SK-N-MC (cell line): ENCODE measurements around the gene TMEM11.

Source experiments
- EZH2 ChIP-seq: fragments of 200-600 bp; sonication (generic); IDR thresholded peaks from one replicate; pipeline ENCODE4 v1.6.1; 2017; ENCODE audit warnings: antibody characterized with exemption
- FOXP2 ChIP-seq: optimal IDR thresholded peaks from 2 replicates; pipeline ENCODE3; 2011; ENCODE audit warnings: mild to moderate bottlenecking, moderate library complexity; ENCODE audit not compliant: insufficient read depth; ENCODE audit errors: extremely low read length, control extremely low read depth
- POLR2AphosphoS5 ChIP-seq: IDR thresholded peaks from 2 replicates; pipeline ENCODE4 v1.6.1; 2012; ENCODE audit warnings: mild to moderate bottlenecking, low read depth, low read length, borderline replicate concordance

DNA sequence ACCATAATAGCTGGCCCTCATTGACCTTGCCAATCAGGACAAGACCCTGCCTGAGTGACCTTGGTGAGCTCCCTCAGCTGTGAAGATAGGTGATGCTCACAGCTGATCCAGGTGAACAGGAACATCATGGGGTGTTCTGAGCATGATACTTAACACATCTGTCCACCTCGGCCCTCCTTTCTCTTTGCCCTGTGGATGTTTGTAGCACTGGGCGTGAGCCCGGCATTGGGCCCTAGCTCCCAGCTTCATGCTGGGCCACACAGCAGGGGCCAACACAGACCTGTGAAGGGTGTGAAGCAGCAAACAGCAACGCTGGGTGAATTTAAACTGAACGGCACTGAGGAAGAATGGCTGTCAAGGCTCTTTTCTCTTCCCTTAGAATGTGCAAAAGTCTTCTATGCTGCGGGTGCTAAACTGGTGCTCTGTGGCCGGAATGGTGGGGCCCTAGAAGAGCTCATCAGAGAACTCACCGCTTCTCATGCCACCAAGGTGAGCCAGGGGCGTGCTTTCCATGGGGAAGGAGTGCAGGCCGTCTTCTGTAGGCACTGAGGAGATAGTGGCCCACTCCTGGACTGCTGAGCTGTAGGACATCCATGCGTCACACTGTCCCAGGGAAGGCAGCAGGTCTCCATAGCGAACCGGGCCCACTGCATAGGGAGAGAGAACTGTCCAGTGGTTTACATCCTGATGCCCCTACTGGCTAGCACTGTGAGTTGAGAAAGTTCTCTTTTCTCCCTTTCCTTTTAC, 35.9 kb downstream of the TMEM11 start:
- TF ChIP-seq POLR2AphosphoS5 = no peak
- TF ChIP-seq EZH2 = no peak
- no peak for TF ChIP-seq FOXP2
